SK-N-SH (cell line): ENCODE measurements around the gene TPST2. TPM values are rescaled to one million over a fixed set of nuclear protein-coding genes. Genes with fewer than 3 reads are reported as not detected.
"Not testable (repeated sequence)": the region's sequence is repeated elsewhere in the genome, so short reads cannot be mapped to it uniquely, and the experiment has no call there.

ENCODE experiments used
- CTCF ChIA-PET: fragments of 300-600, 350-600 bp; formaldehyde crosslinking; extraction: SDS; loops from one replicate; lab custom pipeline; 2021; lab: Yijun Ruan, JAX
- POLR2A ChIA-PET: fragments of 350-600 bp; sonication (Branson Sonifier 250); formaldehyde crosslinking; extraction: SDS; loops from one replicate; lab custom pipeline; 2020; ENCODE audit warnings: antibody characterized with exemption, inconsistent platforms; lab: Yijun Ruan, JAX
- DNase-seq: peaks from one replicate; pipeline ENCODE4 v3.0.0; 2012
- H2AFZ ChIP-seq: fragments of 200-600 bp; sonication (generic); 2 replicates; pipeline ENCODE4 v1.8.1; 2016; ENCODE audit warnings: antibody characterized with exemption, mild to moderate bottlenecking, low read depth
- H3F3A ChIP-seq: fragments of 200-600 bp; sonication (generic); replicated peaks from 2 replicates; pipeline ENCODE3; 2016; ENCODE audit warnings: antibody characterized with exemption, mild to moderate bottlenecking; ENCODE audit not compliant: insufficient read depth
- H3K27ac ChIP-seq, 2 experiments: fragments of 200-500 bp in 1 of 2; fragments of 200-600 bp in 1 of 2; sonication (Bioruptor generic) in 1 of 2; sonication (generic), shearing (Covaris generic) in 1 of 2; 2 replicates each; pipeline versions ENCODE4 v1.5.1 to v1.6.1; 2014 to 2016; ENCODE audit warnings: low read depth in 2 of 2, inconsistent platforms in 1 of 2, low read length in 1 of 2, mild to moderate bottlenecking in 1 of 2, mixed read lengths in 1 of 2
- H3K27me3 ChIP-seq: fragments of 200-600 bp; sonication (generic), shearing (Covaris generic); 2 replicates; pipeline ENCODE4 v1.6.1; 2016; ENCODE audit warnings: mixed run types; ENCODE audit not compliant: insufficient read depth
- H3K36me3 ChIP-seq, 2 experiments: fragments of 200-500 bp in 1 of 2; fragments of 200-600 bp in 1 of 2; sonication (Bioruptor generic) in 1 of 2; sonication (generic) in 1 of 2; replicated peaks in 1 of 2; 2 replicates each; pipeline versions ENCODE3 to v1.5.1; 2014 to 2016; ENCODE audit warnings: low read length in 1 of 2, mild to moderate bottlenecking in 1 of 2; ENCODE audit not compliant: insufficient read depth in 2 of 2, control insufficient read depth in 1 of 2
- H3K4me1 ChIP-seq, 2 experiments: fragments of 200-500 bp in 1 of 2; fragments of 200-600 bp in 1 of 2; sonication (Bioruptor generic) in 1 of 2; sonication (generic), shearing (Covaris generic) in 1 of 2; 2 replicates each; pipeline versions ENCODE4 v1.5.1 to v1.6.1; 2014 to 2016; ENCODE audit warnings: low read depth in 1 of 2, low read length in 1 of 2, mixed run types in 1 of 2; ENCODE audit not compliant: insufficient read depth in 2 of 2, control insufficient read depth in 1 of 2
- H3K4me2 ChIP-seq: fragments of 200-600 bp; sonication (generic), shearing (Covaris generic); 2 replicates; pipeline ENCODE4 v1.6.1; 2017; ENCODE audit warnings: mixed run types
- H3K4me3 ChIP-seq, 2 experiments: fragments of 200-500 bp in 1 of 2; fragments of 200-600 bp in 1 of 2; sonication (Bioruptor generic) in 1 of 2; sonication (generic), shearing (Covaris generic) in 1 of 2; 2 replicates each; pipeline versions ENCODE4 v1.5.1 to v1.8.1; 2014 to 2016; ENCODE audit warnings: low read depth in 2 of 2, inconsistent platforms in 1 of 2, low read length in 1 of 2, mild to moderate bottlenecking in 1 of 2, mixed read lengths in 1 of 2, moderate library complexity in 1 of 2
- H3K79me2 ChIP-seq: fragments of 200-600 bp; sonication (generic); 2 replicates; pipeline ENCODE4 v1.8.1; 2017; ENCODE audit warnings: mild to moderate bottlenecking; ENCODE audit not compliant: insufficient read depth
- H3K9ac ChIP-seq: fragments of 200-600 bp; sonication (generic); 2 replicates; pipeline ENCODE4 v1.6.1; 2017; ENCODE audit warnings: mixed run types
- H3K9me2 ChIP-seq: fragments of 200-600 bp; sonication (generic); 2 replicates; pipeline ENCODE4 v1.6.1; 2017; ENCODE audit warnings: mixed run types
- H3K9me3 ChIP-seq: fragments of 200-600 bp; sonication (generic); 2 replicates; pipeline ENCODE4 v1.6.1; 2017; ENCODE audit warnings: mixed run types, mild to moderate bottlenecking, moderate library complexity
- H4K20me1 ChIP-seq: fragments of 200-600 bp; sonication (generic); 2 replicates; pipeline ENCODE4 v1.6.1; 2017; ENCODE audit warnings: mild to moderate bottlenecking, mixed run types; ENCODE audit not compliant: insufficient read depth
- CHD2 ChIP-seq: fragments of 150-350 bp; IDR thresholded peaks from 2 replicates; pipeline ENCODE4 v1.6.1; 2018; ENCODE audit warnings: low read length; ENCODE audit not compliant: partially characterized antibody
- CTCF ChIP-seq: fragments of 200-600 bp; sonication (generic); IDR thresholded peaks from 2 replicates; pipeline ENCODE4 v1.6.1; 2017; ENCODE audit warnings: antibody characterized with exemption, mild to moderate bottlenecking, moderate library complexity
- ELF1 ChIP-seq: IDR thresholded peaks from 2 replicates; pipeline ENCODE4 v1.4.0; 2012
- EP300 ChIP-seq, 2 experiments: IDR thresholded peaks; 2 replicates each; pipeline versions ENCODE4 v1.4.0 to v1.6.1; 2012; ENCODE audit warnings: borderline replicate concordance in 1 of 2, low read depth in 1 of 2, low read length in 1 of 2
- EZH2phosphoT487 ChIP-seq: fragments of 200-600 bp; sonication (generic); IDR thresholded peaks from 2 replicates; pipeline ENCODE4 v1.6.1; 2017; ENCODE audit warnings: low read depth, mixed run types, mild to moderate bottlenecking, antibody characterized with exemption, moderate library complexity, borderline replicate concordance
- FOSL2 ChIP-seq: IDR thresholded peaks from 2 replicates; pipeline ENCODE4 v1.4.0; 2012; ENCODE audit warnings: low read depth, mild to moderate bottlenecking, moderate library complexity, borderline replicate concordance
- FOXJ3 ChIP-seq: sonication (generic); formaldehyde crosslinking; IDR thresholded peaks from 2 replicates; pipeline ENCODE4 v1.5.1; 2020; ENCODE audit warnings: mild to moderate bottlenecking, missing genetic modification reagents
- GABPA ChIP-seq: IDR thresholded peaks from 2 replicates; pipeline ENCODE4 v1.4.0; 2012; ENCODE audit warnings: low read depth, mild to moderate bottlenecking
- JUND ChIP-seq: IDR thresholded peaks from 2 replicates; pipeline ENCODE4 v1.4.0; 2012
- MAX ChIP-seq: IDR thresholded peaks from 2 replicates; pipeline ENCODE4 v1.4.0; 2012; ENCODE audit warnings: low read depth
- MEF2A ChIP-seq: IDR thresholded peaks from 2 replicates; pipeline ENCODE4 v1.4.0; 2012; ENCODE audit warnings: low read depth, borderline replicate concordance
- MXI1 ChIP-seq: IDR thresholded peaks from 2 replicates; pipeline ENCODE4 v1.6.1; 2012; ENCODE audit warnings: mild to moderate bottlenecking, low read depth, low read length, improper control_type of control experiment
- NFIC ChIP-seq: IDR thresholded peaks from 2 replicates; pipeline ENCODE4 v1.4.0; 2012; ENCODE audit warnings: borderline replicate concordance
- SIN3A ChIP-seq: IDR thresholded peaks from 2 replicates; pipeline ENCODE4 v1.6.1; 2012; ENCODE audit warnings: low read depth, mild to moderate bottlenecking, low read length, moderate library complexity, borderline replicate concordance
- SMC3 ChIP-seq: IDR thresholded peaks from 2 replicates; pipeline ENCODE4 v1.6.1; 2012; ENCODE audit warnings: low read depth, low read length, improper control_type of control experiment
- TEAD4 ChIP-seq: IDR thresholded peaks from 2 replicates; pipeline ENCODE4 v1.4.0; 2012; ENCODE audit warnings: mild to moderate bottlenecking, borderline replicate concordance; ENCODE audit not compliant: insufficient read depth
- ZBTB33 ChIP-seq: IDR thresholded peaks from 2 replicates; pipeline ENCODE4 v1.4.0; 2012; ENCODE audit warnings: low read depth, borderline replicate concordance
- WGBS: methylation state at CpG from one replicate; pipeline ENCODE4 v1.1.6; 2017; ENCODE audit warnings: low lambda C conversion rate; 5-methylcytosine and 5-hydroxymethylcytosine counted together
- polyA plus RNA-seq, 3 experiments: library from polyadenylated mRNA; depleted of rRNA; stranded (reverse); fragments of >200 nt; gene quantifications; 2 replicates each; pipeline ENCODE4 v1.2.3, GENCODE V29; 2012

The TPST2 gene
- polyA plus RNA-seq, 1 of the 3 experiments (the other 2 are of a cell fraction) = 58.4 TPM

- Histone ChIP-seq H4K20me1 (no peaks in the 10 kb centered on the region), H3K9me3 (no peaks in the 10 kb centered on the region), H3F3A (no peaks in the 10 kb centered on the region), H3K79me2 (no peaks in the 10 kb centered on the region), H3K4me1 (peaks cover 9 to 27% of the 10 kb centered on the region in 2 experiments), H3K9me2 (no peaks in the 10 kb centered on the region), H3K4me3 (no peak overlapping the region), H3K27ac (no peak overlapping the region), H3K27me3 (no peaks in the 10 kb centered on the region; the same call in 1 of the 2 replicates), H3K9ac (no peak overlapping the region), H3K4me2 (no peak overlapping the region), H2AFZ (no peak overlapping the region), H3K36me3 (no peaks in the 10 kb centered on the region)
- DNase-seq = no peak
- ChIA-PET POLR2A (no interaction called here), CTCF (no interaction called here)
- WGBS = 73% methylated on average over 5 of the region's 5 CpGs
- TF ChIP-seq GABPA (no peak), EZH2phosphoT487 (no peak), MAX (no peak), ELF1 (no peak), SMC3 (no peak), ZBTB33 (no peak), CHD2 (no peak), CTCF (no peak), FOXJ3 (CRISPR knock-in tag) (no peak), JUND (no peak), MXI1 (no peak), FOSL2 (no peak), TEAD4 (no peak), MEF2A (no peak), NFIC (no peak)
Observed at GRCh38 chr22:26615149-26615548, 25.2 kb upstream of the TPST2 start.

GRCh38 chr22:26614322-26614721 is 24.4 kb upstream of the TPST2 start:
- Histone ChIP-seq H3K9ac (no peak overlapping the region), H3K36me3 (no peaks in the 10 kb centered on the region), H4K20me1 (no peaks in the 10 kb centered on the region), H3K27me3 (no peaks in the 10 kb centered on the region; the same call in 1 of the 2 replicates), H3K4me2 (no peak overlapping the region), H3F3A (no peaks in the 10 kb centered on the region), H3K4me3 (no peak overlapping the region), H3K79me2 (no peaks in the 10 kb centered on the region), H3K9me3 (no peaks in the 10 kb centered on the region), H3K9me2 (no peaks in the 10 kb centered on the region), H2AFZ (no peak overlapping the region), H3K4me1 (peaks cover 11 to 27% of the 10 kb centered on the region in 2 experiments), H3K27ac (no peak overlapping the region)
- DNase-seq = no peak
- CTCF ChIA-PET = no interaction called here
- 80% methylated on average over 14 of the region's 14 CpGs for WGBS
- POLR2A ChIA-PET = no interaction called here
- TF ChIP-seq CHD2 = no peak
- no peak for TF ChIP-seq EP300 (IDR thresholded peaks at IDR 0.05; ENCODE audit: borderline replicate concordance in 1 of 2, low read depth in 1 of 2, low read length in 1 of 2)
- no peak for TF ChIP-seq SIN3A
- TF ChIP-seq NFIC = no peak
- TF ChIP-seq MEF2A = no peak

- H3K9ac ChIP-seq, H3K27me3 ChIP-seq, H3K4me2 ChIP-seq, CTCF ChIA-PET, H3K9me3 ChIP-seq, H4K20me1 ChIP-seq, H3K9me2 ChIP-seq, H3F3A ChIP-seq, DNase-seq, POLR2A ChIA-PET, H3K36me3 ChIP-seq, H3K4me3 ChIP-seq, H3K79me2 ChIP-seq, H2AFZ ChIP-seq, H3K27ac ChIP-seq: not testable (repeated sequence)
- 48% methylated on average over 8 of the region's 10 CpGs for WGBS
- H3K4me1 ChIP-seq = peaks cover 11 to 27% of the 10 kb centered on the region in 2 experiments
Observed at GRCh38 chr22:26613753-26614152, 23.8 kb upstream of the TPST2 start.
